ENCODE measurements around the gene P3H3. TPM values are rescaled to one million over a fixed set of nuclear protein-coding genes. Genes with fewer than 3 reads are reported as not detected.
A peak's percentile ranks its signal among the peaks of the same experiment; 100 is the strongest.

Gene P3H3
- total and polyA plus RNA-seq, 2 experiments from 2014 or later = 16.4 to 38.2 TPM

DNA sequence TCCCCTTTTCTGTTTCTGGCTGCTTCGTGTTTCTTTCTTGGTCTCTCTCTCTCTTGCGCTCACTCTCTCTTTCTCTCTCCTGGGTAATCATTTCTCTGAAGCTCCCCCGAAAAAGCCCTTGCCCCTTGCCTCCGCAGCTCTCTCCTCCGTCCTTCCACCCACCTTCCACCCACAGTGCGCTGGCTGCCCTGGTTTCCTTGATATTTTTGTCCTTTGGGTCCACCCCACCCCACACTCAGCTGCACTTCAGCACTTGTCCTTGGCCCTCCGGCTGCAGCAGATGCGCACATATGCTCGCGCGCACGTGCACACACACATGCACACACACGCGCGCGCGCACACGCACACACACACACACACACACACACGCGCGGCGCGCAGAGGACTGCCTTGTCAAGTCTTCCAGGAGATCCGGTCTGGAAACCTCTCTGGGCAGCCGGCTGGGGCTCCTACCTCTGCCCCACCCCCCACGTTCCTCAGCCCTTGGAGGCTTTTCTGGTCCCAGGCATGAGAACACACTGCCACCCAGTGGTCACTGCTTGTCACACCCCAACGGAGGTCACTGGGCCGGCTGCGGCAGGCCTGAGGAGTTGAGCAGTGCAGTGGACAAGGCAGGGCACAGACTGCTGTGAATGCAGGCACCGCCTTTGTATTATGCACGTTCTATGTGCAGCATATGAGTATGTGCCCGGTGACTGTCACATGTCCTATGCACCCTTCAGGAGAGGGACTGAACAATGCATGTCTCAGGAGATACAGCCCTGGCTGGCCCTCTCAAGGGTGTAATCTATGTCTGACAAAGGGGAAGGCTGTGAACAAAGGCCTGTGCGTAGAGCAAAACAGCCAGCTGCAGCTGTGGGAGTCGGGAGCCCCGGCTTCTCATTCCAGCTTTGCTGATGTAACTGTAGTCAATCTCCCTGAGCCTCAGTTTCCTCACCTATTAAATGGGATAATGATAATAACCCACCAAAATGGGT lies 49.3 kb upstream of the P3H3 start (continued):
- TF ChIP-seq, protein P1, sequence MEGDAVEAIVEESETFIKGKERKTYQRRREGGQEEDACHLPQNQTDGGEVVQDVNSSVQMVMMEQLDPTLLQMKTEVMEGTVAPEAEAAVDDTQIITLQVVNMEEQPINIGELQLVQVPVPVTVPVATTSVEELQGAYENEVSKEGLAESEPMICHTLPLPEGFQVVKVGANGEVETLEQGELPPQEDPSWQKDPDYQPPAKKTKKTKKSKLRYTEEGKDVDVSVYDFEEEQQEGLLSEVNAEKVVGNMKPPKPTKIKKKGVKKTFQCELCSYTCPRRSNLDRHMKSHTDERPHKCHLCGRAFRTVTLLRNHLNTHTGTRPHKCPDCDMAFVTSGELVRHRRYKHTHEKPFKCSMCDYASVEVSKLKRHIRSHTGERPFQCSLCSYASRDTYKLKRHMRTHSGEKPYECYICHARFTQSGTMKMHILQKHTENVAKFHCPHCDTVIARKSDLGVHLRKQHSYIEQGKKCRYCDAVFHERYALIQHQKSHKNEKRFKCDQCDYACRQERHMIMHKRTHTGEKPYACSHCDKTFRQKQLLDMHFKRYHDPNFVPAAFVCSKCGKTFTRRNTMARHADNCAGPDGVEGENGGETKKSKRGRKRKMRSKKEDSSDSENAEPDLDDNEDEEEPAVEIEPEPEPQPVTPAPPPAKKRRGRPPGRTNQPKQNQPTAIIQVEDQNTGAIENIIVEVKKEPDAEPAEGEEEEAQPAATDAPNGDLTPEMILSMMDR (conservative IDR thresholded peaks at IDR 0.05; ENCODE audit: low read depth in 2 of 2) = peak; percentile 92 to 99
- peak; percentile 42; the same call in 1 of the 2 replicates for TF ChIP-seq CREB1 (CRISPR knock-in tag; IDR thresholded peaks at IDR 0.05; ENCODE audit: low read depth)

DNA sequence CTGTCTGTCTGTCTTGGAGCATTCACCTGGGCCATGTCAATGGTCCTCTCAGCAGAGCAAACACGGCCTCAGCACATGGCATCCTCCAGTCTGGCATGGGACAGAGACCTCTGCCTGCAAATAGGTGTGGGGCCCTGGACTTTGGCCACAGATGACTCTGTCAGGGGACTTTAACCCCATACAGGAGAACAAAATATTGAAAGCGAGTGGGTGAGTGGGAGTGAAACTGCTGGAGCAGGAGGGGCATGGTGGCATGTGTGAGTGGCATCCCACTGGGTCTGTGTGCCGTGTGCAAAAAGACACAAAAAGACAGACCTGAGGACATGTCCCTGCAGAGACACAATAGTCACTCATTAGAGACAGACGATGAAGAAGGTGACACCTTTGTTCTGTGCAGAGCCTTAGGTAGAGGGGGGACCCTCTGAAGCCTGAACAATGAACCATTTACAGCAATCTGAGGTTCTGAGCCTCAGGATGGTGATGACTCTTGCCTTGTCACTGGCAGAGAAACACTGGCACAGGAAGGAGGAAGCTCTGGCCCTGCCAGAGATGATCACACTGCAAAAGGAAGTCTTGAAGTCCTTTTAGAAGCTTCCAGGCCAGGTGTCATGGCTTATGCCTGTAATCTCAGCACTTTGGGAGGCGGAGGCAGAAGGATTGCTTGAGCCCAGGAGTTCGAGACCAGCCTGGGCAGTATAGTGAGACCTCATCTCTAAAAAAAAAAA lies 48.3 kb upstream of the P3H3 start:
- Histone ChIP-seq H3K36me3 (ENCODE audit: insufficient read depth) (no peaks in the 10 kb centered on the region), H3K79me2 (replicated peaks; ENCODE audit: insufficient read depth) (no peaks in the 10 kb centered on the region), H3K27ac (ENCODE audit: low read depth) (peak overlapping the region; percentile 5; the same call in 1 of the 2 replicates), H3K9me2 (ENCODE audit: insufficient read depth) (no peaks in the 10 kb centered on the region), H3K4me1 (ENCODE audit: insufficient read depth) (peaks cover 6% of the 10 kb centered on the region; the same call in 1 of the 2 replicates), H2AFZ (no peak overlapping the region), H3K27me3 (ENCODE audit: insufficient read depth) (peaks cover 38% of the 10 kb centered on the region), H3F3A (replicated peaks; ENCODE audit: low read depth) (peaks cover 5% of the 10 kb centered on the region; the same call in 1 of the 2 replicates), H3K4me3 (no peak overlapping the region), H4K20me1 (replicated peaks; ENCODE audit: insufficient read depth) (no peaks in the 10 kb centered on the region), H3K4me2 (0 out of 2 replicates have a peak overlapping the region, but pooled peaks have one; percentile 99)
- peaks cover 35% of the 10 kb centered on the region for H3K4me1 Mint-ChIP-seq
- ATAC-seq (no peak), DNase-seq (ENCODE audit: low spot score) (no peak)
- peaks cover 4% of the 10 kb centered on the region; the same call in 2 of the 3 replicates for H3K36me3 Mint-ChIP-seq (ENCODE audit: low read depth)
- H3K27me3 Mint-ChIP-seq (ENCODE audit: insufficient read depth, low read depth, poor library complexity) = peaks cover 41% of the 10 kb centered on the region
- no peak overlapping the region; the same call in 2 of the 3 replicates for H3K4me3 Mint-ChIP-seq
- H3K27ac Mint-ChIP-seq = no peak overlapping the region
- no peaks in the 10 kb centered on the region; the same call in 2 of the 3 replicates for H3K9me3 Mint-ChIP-seq
- TF ChIP-seq EZH2phosphoT487 (IDR thresholded peaks at IDR 0.05; ENCODE audit: unreplicated experiment) = no peak
- no peak for TF ChIP-seq POLR2AphosphoS5 (IDR thresholded peaks at IDR 0.05; ENCODE audit: low read depth)
- TF ChIP-seq NANOG (IDR thresholded peaks at IDR 0.05; ENCODE audit: borderline replicate concordance) = no peak
- TF ChIP-seq, protein P2, sequence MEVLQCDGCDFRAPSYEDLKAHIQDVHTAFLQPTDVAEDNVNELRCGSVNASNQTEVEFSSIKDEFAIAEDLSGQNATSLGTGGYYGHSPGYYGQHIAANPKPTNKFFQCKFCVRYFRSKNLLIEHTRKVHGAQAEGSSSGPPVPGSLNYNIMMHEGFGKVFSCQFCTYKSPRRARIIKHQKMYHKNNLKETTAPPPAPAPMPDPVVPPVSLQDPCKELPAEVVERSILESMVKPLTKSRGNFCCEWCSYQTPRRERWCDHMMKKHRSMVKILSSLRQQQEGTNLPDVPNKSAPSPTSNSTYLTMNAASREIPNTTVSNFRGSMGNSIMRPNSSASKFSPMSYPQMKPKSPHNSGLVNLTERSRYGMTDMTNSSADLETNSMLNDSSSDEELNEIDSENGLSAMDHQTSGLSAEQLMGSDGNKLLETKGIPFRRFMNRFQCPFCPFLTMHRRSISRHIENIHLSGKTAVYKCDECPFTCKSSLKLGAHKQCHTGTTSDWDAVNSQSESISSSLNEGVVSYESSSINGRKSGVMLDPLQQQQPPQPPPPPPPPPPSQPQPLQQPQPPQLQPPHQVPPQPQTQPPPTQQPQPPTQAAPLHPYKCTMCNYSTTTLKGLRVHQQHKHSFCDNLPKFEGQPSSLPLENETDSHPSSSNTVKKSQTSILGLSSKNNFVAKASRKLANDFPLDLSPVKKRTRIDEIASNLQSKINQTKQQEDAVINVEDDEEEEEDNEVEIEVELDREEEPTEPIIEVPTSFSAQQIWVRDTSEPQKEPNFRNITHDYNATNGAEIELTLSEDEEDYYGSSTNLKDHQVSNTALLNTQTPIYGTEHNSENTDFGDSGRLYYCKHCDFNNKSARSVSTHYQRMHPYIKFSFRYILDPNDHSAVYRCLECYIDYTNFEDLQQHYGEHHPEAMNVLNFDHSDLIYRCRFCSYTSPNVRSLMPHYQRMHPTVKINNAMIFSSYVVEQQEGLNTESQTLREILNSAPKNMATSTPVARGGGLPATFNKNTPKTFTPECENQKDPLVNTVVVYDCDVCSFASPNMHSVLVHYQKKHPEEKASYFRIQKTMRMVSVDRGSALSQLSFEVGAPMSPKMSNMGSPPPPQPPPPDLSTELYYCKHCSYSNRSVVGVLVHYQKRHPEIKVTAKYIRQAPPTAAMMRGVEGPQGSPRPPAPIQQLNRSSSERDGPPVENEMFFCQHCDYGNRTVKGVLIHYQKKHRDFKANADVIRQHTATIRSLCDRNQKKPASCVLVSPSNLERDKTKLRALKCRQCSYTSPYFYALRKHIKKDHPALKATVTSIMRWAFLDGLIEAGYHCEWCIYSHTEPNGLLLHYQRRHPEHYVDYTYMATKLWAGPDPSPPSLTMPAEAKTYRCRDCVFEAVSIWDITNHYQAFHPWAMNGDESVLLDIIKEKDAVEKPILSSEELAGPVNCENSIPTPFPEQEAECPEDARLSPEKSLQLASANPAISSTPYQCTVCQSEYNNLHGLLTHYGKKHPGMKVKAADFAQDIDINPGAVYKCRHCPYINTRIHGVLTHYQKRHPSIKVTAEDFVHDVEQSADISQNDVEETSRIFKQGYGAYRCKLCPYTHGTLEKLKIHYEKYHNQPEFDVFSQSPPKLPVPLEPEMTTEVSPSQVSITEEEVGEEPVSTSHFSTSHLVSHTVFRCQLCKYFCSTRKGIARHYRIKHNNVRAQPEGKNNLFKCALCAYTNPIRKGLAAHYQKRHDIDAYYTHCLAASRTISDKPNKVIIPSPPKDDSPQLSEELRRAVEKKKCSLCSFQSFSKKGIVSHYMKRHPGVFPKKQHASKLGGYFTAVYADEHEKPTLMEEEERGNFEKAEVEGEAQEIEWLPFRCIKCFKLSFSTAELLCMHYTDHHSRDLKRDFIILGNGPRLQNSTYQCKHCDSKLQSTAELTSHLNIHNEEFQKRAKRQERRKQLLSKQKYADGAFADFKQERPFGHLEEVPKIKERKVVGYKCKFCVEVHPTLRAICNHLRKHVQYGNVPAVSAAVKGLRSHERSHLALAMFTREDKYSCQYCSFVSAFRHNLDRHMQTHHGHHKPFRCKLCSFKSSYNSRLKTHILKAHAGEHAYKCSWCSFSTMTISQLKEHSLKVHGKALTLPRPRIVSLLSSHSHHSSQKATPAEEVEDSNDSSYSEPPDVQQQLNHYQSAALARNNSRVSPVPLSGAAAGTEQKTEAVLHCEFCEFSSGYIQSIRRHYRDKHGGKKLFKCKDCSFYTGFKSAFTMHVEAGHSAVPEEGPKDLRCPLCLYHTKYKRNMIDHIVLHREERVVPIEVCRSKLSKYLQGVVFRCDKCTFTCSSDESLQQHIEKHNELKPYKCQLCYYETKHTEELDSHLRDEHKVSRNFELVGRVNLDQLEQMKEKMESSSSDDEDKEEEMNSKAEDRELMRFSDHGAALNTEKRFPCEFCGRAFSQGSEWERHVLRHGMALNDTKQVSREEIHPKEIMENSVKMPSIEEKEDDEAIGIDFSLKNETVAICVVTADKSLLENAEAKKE (CRISPR knock-in tag; IDR thresholded peaks at IDR 0.05) = no peak
- TF ChIP-seq, protein P3, sequence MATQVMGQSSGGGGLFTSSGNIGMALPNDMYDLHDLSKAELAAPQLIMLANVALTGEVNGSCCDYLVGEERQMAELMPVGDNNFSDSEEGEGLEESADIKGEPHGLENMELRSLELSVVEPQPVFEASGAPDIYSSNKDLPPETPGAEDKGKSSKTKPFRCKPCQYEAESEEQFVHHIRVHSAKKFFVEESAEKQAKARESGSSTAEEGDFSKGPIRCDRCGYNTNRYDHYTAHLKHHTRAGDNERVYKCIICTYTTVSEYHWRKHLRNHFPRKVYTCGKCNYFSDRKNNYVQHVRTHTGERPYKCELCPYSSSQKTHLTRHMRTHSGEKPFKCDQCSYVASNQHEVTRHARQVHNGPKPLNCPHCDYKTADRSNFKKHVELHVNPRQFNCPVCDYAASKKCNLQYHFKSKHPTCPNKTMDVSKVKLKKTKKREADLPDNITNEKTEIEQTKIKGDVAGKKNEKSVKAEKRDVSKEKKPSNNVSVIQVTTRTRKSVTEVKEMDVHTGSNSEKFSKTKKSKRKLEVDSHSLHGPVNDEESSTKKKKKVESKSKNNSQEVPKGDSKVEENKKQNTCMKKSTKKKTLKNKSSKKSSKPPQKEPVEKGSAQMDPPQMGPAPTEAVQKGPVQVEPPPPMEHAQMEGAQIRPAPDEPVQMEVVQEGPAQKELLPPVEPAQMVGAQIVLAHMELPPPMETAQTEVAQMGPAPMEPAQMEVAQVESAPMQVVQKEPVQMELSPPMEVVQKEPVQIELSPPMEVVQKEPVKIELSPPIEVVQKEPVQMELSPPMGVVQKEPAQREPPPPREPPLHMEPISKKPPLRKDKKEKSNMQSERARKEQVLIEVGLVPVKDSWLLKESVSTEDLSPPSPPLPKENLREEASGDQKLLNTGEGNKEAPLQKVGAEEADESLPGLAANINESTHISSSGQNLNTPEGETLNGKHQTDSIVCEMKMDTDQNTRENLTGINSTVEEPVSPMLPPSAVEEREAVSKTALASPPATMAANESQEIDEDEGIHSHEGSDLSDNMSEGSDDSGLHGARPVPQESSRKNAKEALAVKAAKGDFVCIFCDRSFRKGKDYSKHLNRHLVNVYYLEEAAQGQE (IDR thresholded peaks at IDR 0.05; ENCODE audit: unreplicated experiment) = no peak
- TF ChIP-seq, protein P4, sequence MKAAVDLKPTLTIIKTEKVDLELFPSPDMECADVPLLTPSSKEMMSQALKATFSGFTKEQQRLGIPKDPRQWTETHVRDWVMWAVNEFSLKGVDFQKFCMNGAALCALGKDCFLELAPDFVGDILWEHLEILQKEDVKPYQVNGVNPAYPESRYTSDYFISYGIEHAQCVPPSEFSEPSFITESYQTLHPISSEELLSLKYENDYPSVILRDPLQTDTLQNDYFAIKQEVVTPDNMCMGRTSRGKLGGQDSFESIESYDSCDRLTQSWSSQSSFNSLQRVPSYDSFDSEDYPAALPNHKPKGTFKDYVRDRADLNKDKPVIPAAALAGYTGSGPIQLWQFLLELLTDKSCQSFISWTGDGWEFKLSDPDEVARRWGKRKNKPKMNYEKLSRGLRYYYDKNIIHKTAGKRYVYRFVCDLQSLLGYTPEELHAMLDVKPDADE (IDR thresholded peaks at IDR 0.05) = no peak
- TF ChIP-seq ZNF114 (CRISPR knock-in tag; IDR thresholded peaks at IDR 0.05) = no peak
- no peak for TF ChIP-seq CREB1 (CRISPR knock-in tag; IDR thresholded peaks at IDR 0.05; ENCODE audit: low read depth)
